CD4-positive, alpha-beta T cell (primary cell): Measurements from ENCODE around the gene SRMS. TPM values are rescaled to one million over a fixed set of nuclear protein-coding genes. Genes with fewer than 3 reads are reported as not detected.

Experiments
- ATAC-seq: fragments of 200-7000 bp; cut with Tn5 transposase; one replicate; pipeline ENCODE4 v1.10.0; 2022; ENCODE audit warnings: mild to moderate bottlenecking; ENCODE audit not compliant: poor library complexity
- CTCF ChIA-PET: fragments of 350-600 bp; sonication (Branson Sonifier 250); formaldehyde crosslinking; loops from one replicate; lab custom pipeline; 2021; ENCODE audit warnings: antibody characterized with exemption, inconsistent platforms; lab: Charles Lee
- POLR2A ChIA-PET: fragments of 350-600 bp; sonication (Branson Sonifier 250); formaldehyde crosslinking; loops from one replicate; lab custom pipeline; 2021; ENCODE audit warnings: antibody characterized with exemption, inconsistent platforms; lab: Charles Lee
- DNase-seq, 14 experiments: peaks; one replicate each; pipeline ENCODE4 v3.0.0-alpha.2; 2013 to 2020; ENCODE audit warnings: mixed read lengths in 2 of 14
- H3K27ac ChIP-seq, 2 donors: one replicate each; pipeline versions ENCODE4 v1.5.1 to v1.7.0; 2013; ENCODE audit warnings: low read length in 2 of 2, low read depth in 1 of 2, mild to moderate bottlenecking in 1 of 2
- H3K27me3 ChIP-seq, 2 experiments: 1 replicate in 1 of 2; 2 replicates in 1 of 2; pipeline versions ENCODE4 v1.6.1 to v1.7.0; 2013; ENCODE audit warnings: low read length in 2 of 2, control low read depth in 1 of 2, mild to moderate bottlenecking in 1 of 2, moderate library complexity in 1 of 2; ENCODE audit not compliant: insufficient read depth in 2 of 2, control insufficient read depth in 1 of 2
- H3K36me3 ChIP-seq: one replicate; pipeline ENCODE4 v1.6.1; 2013; ENCODE audit warnings: low read length, control low read depth; ENCODE audit not compliant: insufficient read depth
- H3K4me1 ChIP-seq: one replicate; pipeline ENCODE4 v1.6.1; 2013; ENCODE audit warnings: low read length, control low read depth; ENCODE audit not compliant: insufficient read depth
- H3K4me3 ChIP-seq: one replicate; pipeline ENCODE4 v1.5.1; 2013; ENCODE audit warnings: mild to moderate bottlenecking, low read length, moderate library complexity
- H3K9me3 ChIP-seq, 2 experiments: 1 replicate in 1 of 2; 2 replicates in 1 of 2; pipeline versions ENCODE4 v1.6.1 to v1.7.0; 2013; ENCODE audit warnings: low read length in 2 of 2, mild to moderate bottlenecking in 2 of 2, control low read depth in 1 of 2, moderate library complexity in 1 of 2; ENCODE audit not compliant: control insufficient read depth in 1 of 2, insufficient read depth in 1 of 2
- H3K27ac Mint-ChIP-seq: one replicate; pipeline ENCODE4 v1.8.0; 2020; ENCODE audit warnings: mixed read lengths
- H3K27me3 Mint-ChIP-seq: one replicate; pipeline ENCODE4 v1.8.0; 2021; ENCODE audit warnings: mixed read lengths
- H3K36me3 Mint-ChIP-seq: one replicate; pipeline ENCODE4 v1.8.0; 2021; ENCODE audit warnings: low read depth, mixed read lengths
- H3K4me1 Mint-ChIP-seq: one replicate; pipeline ENCODE4 v1.8.0; 2021; ENCODE audit warnings: low read depth, mixed read lengths
- H3K4me3 Mint-ChIP-seq: one replicate; pipeline ENCODE4 v1.8.0; 2020; ENCODE audit warnings: mild to moderate bottlenecking, mixed read lengths
- H3K9me3 Mint-ChIP-seq: one replicate; pipeline ENCODE4 v1.8.0; 2020; ENCODE audit warnings: mixed read lengths
- intact Hi-C, 2 experiments: fragments of 100-400 bp; cut with DNase I in 1 of 2; cut with micrococcal nuclease in 1 of 2; formaldehyde crosslinking; loops; one replicate each; pipeline versions ENCODE4 v1.15.1 to v1.9.0; 2023 to 2025; cut with DNase I, micrococcal nuclease
- total RNA-seq, 174 experiments: library from RNA in 2 of 174; stranded (reverse) in 2 of 174; gene quantifications; one replicate each; pipeline ENCODE4 v1.2.3 and lab custom pipeline; 2021 to 2026
- TF ChIP-seq, protein P1 (sequence below): fragments of 200-600 bp; IDR thresholded peaks from one replicate; pipeline ENCODE4 v1.8.0; 2022; ENCODE audit warnings: antibody characterized with exemption, mild to moderate bottlenecking

SRMS gene
- total RNA-seq, 2 experiments from 2014 or later: not detected

DNA sequence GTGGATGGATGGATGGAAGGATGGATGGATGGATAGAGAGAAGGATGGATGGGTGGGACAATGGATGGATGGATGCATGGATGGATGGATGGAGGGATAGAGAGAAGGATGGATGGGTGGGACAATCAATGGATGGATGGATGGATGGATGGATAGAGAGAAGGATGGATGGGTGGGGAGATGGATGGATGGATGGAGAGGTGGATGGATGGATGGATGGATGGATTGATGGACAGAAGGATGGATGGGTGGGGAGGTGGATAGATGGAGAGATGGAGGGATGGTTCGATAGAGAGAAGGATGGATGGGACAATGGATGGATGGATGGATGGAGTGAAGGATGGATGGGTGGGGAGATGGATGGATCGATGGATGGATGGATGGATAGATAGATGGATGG lies 55.0 kb downstream of the SRMS start:
- Histone ChIP-seq H3K27me3 (peaks cover 28 to 32% of the 10 kb centered on the region in 2 experiments), H3K4me1 (peaks cover 13% of the 10 kb centered on the region), H3K4me3 (no peak overlapping the region), H3K9me3 (peaks cover 0 to 15% of the 10 kb centered on the region in 2 experiments), H3K27ac (no peak overlapping the region), H3K36me3 (no peaks in the 10 kb centered on the region)
- H3K27ac Mint-ChIP-seq: no peak overlapping the region
- H3K27me3 Mint-ChIP-seq: peaks cover 32% of the 10 kb centered on the region
- intact Hi-C loops: no loop called here
- ATAC-seq (no peak), DNase-seq (no peak)
- TF ChIP-seq, protein P1, sequence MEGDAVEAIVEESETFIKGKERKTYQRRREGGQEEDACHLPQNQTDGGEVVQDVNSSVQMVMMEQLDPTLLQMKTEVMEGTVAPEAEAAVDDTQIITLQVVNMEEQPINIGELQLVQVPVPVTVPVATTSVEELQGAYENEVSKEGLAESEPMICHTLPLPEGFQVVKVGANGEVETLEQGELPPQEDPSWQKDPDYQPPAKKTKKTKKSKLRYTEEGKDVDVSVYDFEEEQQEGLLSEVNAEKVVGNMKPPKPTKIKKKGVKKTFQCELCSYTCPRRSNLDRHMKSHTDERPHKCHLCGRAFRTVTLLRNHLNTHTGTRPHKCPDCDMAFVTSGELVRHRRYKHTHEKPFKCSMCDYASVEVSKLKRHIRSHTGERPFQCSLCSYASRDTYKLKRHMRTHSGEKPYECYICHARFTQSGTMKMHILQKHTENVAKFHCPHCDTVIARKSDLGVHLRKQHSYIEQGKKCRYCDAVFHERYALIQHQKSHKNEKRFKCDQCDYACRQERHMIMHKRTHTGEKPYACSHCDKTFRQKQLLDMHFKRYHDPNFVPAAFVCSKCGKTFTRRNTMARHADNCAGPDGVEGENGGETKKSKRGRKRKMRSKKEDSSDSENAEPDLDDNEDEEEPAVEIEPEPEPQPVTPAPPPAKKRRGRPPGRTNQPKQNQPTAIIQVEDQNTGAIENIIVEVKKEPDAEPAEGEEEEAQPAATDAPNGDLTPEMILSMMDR: no peak
- H3K36me3 Mint-ChIP-seq: no peaks in the 10 kb centered on the region
- no peak overlapping the region for H3K4me3 Mint-ChIP-seq
- POLR2A ChIA-PET: no interaction called here
- CTCF ChIA-PET: no interaction called here
- H3K9me3 Mint-ChIP-seq: no peaks in the 10 kb centered on the region
- H3K4me1 Mint-ChIP-seq: peaks cover 5% of the 10 kb centered on the region

DNA sequence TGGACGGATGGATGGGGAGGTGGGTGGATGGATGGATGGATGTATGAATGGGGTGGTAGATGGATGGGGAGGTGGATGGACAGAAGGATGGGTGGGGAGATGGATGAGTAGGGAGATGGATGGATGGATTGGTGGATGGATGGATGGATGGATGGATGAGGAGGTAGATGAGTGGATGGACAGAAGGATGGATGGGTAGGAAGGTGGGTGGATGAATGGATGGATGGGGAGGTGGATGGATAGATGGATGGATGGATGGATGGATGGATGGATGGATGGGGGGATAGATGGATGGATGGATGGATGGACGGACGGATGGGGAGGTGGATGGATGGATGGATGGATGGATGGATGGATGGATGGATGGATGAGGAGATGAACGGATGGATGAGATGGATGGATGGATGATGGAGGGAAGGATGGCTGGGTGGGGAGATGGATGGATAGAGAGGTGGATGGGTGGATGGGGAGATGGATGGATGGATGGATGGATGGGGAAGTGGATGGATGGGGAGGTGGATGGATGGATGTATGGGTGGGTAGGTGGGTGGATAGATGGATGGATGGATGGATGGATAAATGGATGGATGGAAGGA lies 55.8 kb downstream of the SRMS start:
- intact Hi-C loops: no loop called here
- peaks cover 24% of the 10 kb centered on the region for H3K27me3 Mint-ChIP-seq
- TF ChIP-seq, protein P1: no peak
- no peaks in the 10 kb centered on the region for H3K36me3 Mint-ChIP-seq
- Histone ChIP-seq H3K27ac (no peak overlapping the region), H3K36me3 (no peaks in the 10 kb centered on the region), H3K4me3 (no peak overlapping the region), H3K9me3 (peaks cover 0 to 16% of the 10 kb centered on the region in 2 experiments), H3K4me1 (peaks cover 12% of the 10 kb centered on the region), H3K27me3 (peaks cover 25 to 31% of the 10 kb centered on the region in 2 experiments)
- no peak overlapping the region for H3K4me3 Mint-ChIP-seq
- POLR2A ChIA-PET: no interaction called here
- ATAC-seq: no peak
- no peak overlapping the region for H3K27ac Mint-ChIP-seq
- DNase-seq: no peak
- H3K4me1 Mint-ChIP-seq: peaks cover under 1% of the 10 kb centered on the region
- H3K9me3 Mint-ChIP-seq: no peaks in the 10 kb centered on the region
- CTCF ChIA-PET: no interaction called here

DNA sequence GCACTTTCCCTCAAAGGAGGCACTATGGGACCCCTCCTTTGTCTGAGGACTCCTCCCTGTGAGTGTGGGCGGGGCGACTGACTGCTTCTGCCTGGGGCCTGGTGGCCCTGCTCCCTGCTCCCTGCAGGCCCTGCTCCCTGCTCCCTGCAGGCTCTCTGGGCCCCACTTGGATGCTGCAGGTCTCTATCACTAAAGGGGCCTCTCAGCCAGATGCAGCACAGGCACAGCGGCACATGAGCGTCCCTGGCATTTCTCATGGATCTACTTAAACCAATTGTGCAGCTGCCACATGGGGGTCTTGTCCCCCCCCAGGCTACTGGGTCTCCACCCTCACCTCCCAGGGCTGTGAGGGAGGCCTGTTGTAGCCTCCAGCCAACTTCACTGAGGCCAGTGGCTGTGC lies 56.5 kb downstream of the SRMS start:
- CTCF ChIA-PET: no interaction called here

More for the DNA sequence above, 56.5 kb downstream of the SRMS start:
- Mint-ChIP-seq H3K36me3 (no peaks in the 10 kb centered on the region), H3K27ac (no peak overlapping the region), H3K27me3 (peaks cover 26% of the 10 kb centered on the region), H3K9me3 (no peaks in the 10 kb centered on the region), H3K4me3 (no peak overlapping the region), H3K4me1 (no peaks in the 10 kb centered on the region)
- Histone ChIP-seq H3K4me3 (no peak overlapping the region), H3K9me3 (peaks cover 0 to 22% of the 10 kb centered on the region in 2 experiments), H3K27ac (no peak overlapping the region), H3K36me3 (no peaks in the 10 kb centered on the region), H3K27me3 (peaks cover 20 to 30% of the 10 kb centered on the region in 2 experiments), H3K4me1 (peaks cover 6% of the 10 kb centered on the region)
- DNase-seq (no peak), ATAC-seq (no peak)
- intact Hi-C loops: no loop called here
- POLR2A ChIA-PET: no interaction called here
- TF ChIP-seq, protein P1: no peak

Other genes starting within 250 kb of the SRMS start
- gene CHRNA4, start 186.4 kb downstream of the SRMS start, total RNA-seq: not detected
- gene KCNQ2, start 75.1 kb downstream of the SRMS start, total RNA-seq: not detected
- 1 to 10 TPM in 1 of 2 experiments, under 1 TPM in 1; 0.92 to 1.1 TPM for gene EEF1A2, start 48.7 kb downstream of the SRMS start, total RNA-seq
- 100 to 1,000 TPM; 249 to 251 TPM for gene PPDPF, start 27.0 kb downstream of the SRMS start, total RNA-seq
- gene PTK6, start 10.4 kb downstream of the SRMS start, total RNA-seq: under 1 TPM; 0.19 to 0.22 TPM
- gene FNDC11, start 6.4 kb upstream of the SRMS start, total RNA-seq: 1 to 10 TPM; 1.7 to 1.8 TPM
- gene HELZ2, start 26.5 kb upstream of the SRMS start, total RNA-seq: 10 to 100 TPM; 57.7 to 59.6 TPM
- gene GMEB2, start 79.4 kb upstream of the SRMS start, total RNA-seq: 10 to 100 TPM; 32.9 to 34.0 TPM
- 100 to 1,000 TPM; 122 to 127 TPM for gene STMN3, start 105.7 kb upstream of the SRMS start, total RNA-seq
- 10 to 100 TPM; 25.5 to 27.6 TPM for gene RTEL1, start 110.6 kb upstream of the SRMS start, total RNA-seq
- gene TNFRSF6B, start 148.9 kb upstream of the SRMS start, total RNA-seq: 1 to 10 TPM; 2.5 to 2.6 TPM
- gene ARFRP1, start 160.2 kb upstream of the SRMS start, total RNA-seq: 10 to 100 TPM; 34.5 to 35.7 TPM
- 10 to 100 TPM; 28.2 to 33.4 TPM for gene ZGPAT, start 160.3 kb upstream of the SRMS start, total RNA-seq
- gene LIME1, start 188.9 kb upstream of the SRMS start, total RNA-seq: 100 to 1,000 TPM; 149 to 165 TPM
- gene SLC2A4RG, start 192.0 kb upstream of the SRMS start, total RNA-seq: 100 to 1,000 TPM; 123 to 125 TPM